ENCODE results near the gene UBQLN3.

UBQLN3 gene

DNA sequence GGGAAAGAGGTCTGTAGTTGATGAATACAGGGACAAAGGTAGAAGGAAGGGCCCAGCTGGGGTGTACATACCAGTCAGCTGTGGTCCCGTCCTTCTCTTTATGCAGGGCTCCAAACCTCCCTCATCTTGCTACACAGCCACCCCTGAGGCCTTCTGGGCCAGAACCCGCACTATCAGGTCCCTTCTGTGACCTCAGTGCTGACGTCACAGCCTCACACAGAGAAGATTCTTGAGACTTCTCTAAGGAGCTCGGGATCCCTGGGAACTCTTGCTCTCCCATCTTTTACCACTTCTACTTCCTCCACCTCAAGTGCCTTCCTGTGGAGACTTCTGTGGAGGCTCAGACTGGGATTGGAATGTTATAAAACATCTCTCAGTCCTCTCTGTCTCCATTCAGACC is at the start of gene UBQLN3:
Gene UBQLN3 (minus strand): TSS at position 155 of the 400 bp plus-strand sequence. CDS start 399 bp downstream, outside the sequence.
- DNase-seq, result no peak

DNA sequence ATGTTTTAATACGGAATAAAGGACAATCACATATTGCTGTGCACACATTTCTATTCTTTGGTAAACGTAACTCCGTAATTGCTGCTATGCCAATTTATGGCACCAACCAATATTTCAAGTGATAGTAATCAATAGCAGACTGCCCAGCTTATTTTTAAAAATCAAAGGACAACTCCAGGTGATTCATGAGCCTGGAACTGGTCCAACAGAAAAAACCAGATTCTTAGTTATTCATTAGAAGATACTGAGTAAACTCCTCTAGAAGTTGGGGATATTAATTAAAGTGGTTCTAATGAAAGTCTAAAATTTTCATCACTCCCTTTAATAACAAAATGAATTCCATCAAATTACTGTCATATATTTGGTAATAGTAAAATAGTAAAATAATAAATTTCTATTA is 48.0 kb upstream of the UBQLN3 start:
- DNase-seq, result no peak

DNA sequence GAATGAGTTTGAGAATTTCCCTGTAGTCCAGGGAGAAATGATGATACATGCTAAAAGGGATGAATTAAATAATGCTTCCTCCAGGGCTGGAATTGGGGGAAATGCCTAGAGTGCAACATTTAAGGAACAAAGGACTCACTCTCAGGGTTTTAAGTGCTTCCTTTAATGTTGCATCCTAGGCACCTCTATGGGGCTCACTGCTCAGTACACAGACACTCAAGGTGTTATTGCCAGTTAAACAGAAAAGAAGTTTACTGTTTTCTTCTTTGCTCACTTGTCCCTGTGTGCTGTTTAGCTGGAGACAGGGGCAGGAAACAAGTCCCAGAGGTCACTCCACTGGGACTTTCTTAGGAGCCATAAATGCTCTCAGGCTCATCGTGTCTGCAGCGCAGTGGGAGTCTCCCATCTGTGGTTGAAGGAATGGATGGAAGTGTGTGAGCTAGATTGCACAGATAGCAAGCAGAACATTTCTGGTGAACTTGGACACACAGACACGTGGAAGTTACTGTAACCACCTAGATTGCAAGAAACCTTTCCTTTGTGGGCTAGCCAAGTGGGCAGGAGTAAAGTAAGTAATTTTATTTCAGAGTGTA is 46.9 kb upstream of the UBQLN3 start:
- DNase-seq, result no peak

DNA sequence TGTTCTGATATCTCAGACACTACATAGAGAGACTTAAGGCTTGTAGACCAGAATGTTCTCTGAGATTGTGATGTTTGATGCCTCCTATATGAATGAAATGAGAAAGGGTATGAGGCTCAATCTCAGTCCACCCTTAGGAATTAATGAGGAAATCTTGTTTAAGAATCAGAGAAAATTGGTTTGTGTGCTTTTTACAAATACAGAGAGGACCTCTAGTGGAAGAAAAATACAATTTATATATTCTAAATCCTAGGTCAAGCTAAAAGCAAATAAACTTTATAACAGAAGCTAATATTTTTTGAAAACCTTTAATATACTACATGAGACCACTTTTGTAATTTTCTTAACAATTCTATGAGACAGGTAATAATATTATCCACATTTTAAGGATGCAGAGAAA is 43.6 kb upstream of the UBQLN3 start:
- DNase-seq, result no peak

DNA sequence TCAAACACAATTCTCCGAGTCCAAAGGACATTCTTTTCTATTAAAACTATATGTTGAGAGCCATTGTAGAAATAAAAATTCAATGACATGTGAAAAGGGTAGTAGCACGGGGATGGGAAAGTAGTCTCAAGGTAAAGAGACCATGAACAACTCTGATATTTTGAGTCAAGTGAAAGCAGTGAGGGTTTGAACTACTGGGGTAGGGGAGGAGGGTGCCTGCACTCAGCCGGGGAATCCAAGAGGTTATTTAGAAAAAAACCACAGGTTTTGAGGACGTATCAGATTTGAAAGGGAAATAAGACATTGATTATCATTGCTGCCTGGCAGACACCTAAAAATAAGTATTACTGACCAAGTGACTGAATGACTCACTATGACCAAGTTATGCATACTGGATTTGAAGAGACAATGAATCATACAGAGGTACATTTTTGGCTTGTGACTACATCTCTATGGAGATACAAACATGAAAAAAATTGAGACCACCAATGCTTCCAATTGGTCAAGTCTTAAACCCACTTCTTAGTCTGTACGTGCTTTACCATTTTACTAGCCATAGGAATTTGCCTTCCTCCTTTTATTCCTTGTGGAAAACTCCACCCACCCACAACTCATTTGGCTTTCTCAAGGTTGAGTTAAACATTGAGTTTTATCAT is 40.8 kb upstream of the UBQLN3 start:
- no peak for DNase-seq

DNA sequence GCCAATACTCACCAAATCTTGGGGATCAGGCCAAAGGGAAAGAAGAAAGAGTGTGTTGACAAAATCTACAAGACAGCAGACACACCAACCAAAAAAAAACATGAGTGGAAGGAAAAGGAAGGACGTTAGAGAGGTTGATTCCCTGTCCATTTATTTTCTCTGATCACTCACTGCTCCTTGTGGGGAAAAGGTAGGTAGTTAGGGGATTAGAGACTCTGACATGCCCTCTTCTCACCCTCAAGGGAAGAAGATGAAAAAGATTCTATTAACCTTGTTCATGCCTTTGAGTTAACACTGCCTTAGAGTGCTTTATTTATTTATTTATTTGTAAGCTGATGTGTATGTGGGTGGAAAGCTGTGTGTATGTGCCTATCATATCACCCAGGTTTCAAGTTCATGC is 38.7 kb upstream of the UBQLN3 start, which contains the start of gene OR52H1:
Gene OR52H1 (minus strand): TSS at position 101 of the 400 bp plus-strand sequence. CDS start 3,035 bp downstream, outside the sequence.
- DNase-seq, result no peak

DNA sequence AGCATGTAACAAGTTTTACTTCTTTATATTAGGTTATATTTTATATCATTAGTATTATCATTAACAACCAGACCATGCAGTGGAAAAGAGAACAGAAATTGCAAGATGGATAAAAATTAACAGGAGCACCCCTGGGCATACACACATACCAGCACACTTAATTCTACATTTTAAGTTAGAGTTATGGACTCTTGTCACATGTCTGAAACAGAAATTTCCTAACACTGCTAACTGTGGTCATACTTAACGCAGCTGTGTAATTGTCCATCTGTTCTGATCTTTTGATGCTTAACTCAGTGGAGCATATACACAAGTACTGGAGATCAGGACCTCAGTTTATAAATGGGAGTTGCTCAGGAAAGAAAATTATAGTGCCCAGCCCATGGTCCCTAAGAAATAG is 38.2 kb upstream of the UBQLN3 start:
- DNase-seq, result no peak

DNA sequence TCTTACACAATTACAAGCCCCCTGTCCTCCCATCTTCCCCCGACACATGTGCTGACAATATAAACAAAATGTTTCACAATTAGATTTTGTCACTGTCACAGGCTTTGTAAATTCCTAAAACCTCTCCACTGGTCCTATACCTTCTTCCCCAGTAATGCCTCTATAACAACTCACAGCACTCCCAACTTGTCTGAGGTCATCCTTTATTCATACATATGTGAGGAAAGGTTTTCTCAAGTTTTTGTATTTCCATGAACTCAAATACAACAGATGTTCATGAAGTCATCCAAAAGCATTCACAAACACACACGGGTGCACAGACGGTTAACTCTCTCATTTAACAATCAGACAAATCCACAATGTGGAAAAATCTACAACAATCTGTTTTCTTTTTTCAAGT is 36.7 kb upstream of the UBQLN3 start:
- DNase-seq, result no peak

DNA sequence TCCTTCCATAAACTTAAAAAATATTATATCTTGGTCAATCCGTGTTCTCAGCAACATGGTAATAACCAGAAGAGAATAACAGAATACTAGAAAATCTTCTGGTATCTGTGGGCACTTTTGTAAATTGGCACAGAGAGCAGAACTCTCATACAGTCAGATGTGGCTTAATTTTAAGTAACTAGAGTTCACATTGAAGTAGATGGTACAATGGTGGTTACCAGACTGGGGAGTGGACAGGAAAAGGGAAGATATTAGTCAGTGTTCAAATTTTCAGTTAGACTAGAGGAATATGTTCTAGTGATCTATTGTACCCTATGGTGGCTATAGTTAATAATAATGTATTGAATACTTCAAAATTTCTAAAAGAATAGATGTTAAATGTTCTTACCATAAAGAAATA is 31.7 kb upstream of the UBQLN3 start:
- no peak for DNase-seq

DNA sequence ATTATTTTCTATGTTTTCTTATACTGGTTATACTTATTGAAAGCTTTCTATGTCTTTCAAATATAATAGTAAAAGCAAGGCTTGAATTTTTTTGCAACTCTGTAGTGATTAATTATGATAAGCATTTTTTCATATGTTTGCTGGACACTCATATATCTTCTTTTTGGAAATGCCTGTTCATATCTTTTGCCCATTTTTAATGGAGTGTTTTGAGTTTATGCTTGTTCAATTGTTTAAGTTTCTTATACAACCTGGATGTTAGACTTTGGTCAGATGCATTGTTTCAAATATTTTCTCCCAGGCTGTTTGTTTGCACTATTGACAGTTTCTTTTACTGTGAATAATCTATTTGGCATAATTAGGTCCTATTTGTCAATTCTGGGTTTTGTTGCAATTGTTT is 26.7 kb upstream of the UBQLN3 start:
- no peak for DNase-seq

DNA sequence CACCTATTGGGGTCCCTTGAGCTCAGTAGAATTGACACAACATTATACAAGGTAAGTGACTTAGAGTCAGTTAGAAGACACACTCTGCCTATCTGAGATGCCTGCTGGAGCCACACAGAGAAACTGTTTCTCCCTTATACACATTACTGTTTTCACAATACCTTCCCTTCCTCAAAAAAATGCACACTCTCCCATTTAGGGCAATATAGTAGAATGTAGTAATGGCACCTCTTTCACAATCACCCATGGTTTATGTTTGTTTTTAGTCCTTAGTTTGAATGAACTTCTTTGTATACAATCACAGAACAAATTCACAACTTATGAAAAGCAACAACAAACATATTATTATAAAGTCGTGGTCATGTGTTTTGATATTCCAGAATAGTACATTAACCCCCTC is 24.3 kb upstream of the UBQLN3 start:
- no peak for DNase-seq

DNA sequence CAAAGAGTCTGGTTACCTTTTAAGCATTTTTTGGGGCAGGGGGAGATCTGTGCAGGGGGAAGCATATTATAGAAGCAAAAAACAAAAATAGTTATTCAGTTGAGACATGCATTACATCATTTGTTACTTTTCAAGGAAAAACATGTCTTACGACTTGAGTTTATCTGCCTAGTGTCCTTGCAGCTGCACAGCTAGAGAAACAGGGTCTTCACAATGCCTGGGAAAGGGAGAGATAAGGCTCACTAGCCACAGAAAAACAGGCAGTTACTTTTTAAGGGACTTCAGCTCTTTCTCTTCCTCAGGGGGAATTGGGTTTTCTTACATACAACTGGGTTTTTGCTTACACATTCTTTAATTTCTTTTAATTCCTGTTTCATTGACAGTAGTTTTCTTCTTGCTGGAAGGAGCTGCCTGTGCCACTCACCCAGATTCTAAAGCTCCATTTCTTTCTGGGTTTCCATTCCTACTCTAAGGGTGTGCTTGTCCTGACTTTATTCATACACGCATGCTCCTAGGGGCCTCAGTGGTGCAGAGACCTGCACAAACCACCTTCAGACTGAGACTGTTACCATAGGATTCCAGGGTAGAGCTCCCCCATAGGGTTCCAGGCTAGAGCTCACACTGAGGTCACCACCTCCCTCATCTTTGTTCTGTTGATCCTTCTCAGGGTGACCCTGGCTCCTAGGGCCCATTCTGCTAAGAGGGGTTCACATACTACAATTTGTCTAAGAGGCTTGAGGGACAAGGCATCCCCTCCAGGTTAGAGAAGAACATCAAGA is 21.5 kb upstream of the UBQLN3 start:
- DNase-seq, result no peak

DNA sequence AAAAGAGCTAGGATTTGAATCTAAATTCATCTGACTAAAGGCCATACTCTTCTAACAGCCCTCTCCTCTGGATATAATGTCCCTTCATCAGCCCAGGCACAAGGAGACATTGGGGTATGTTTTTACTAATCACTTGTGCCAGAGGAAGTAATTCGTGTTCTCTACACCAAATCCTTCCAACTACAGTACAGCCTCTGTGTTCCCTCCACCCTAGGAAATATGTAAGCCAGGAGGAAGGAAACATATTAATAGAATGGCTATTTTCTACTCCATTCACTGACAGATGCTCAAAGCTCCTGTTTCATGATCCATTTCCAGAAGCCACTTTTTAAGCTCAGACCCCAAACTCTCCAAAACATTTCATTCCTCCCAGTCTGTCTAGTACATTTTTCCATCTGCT is 18.7 kb upstream of the UBQLN3 start:
- DNase-seq, result no peak

DNA sequence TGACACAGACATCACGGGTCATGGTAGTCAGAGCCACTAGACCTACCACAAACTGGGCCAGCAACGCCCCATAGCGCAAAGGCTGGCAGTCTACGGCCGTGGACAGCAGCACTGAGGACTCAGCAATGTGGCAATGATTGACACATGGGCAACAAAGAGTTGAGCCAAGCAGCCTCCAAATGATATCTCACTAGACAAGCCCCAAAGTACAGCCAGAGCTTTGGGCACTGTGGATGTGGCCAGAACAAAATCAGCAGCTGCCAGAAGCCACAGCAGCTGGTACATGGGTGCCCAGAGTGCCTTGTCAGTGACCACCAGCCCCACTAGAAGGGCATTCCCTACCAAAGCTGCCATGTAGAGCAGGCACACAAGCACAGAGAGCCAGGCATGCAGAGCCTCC is 18.0 kb upstream of the UBQLN3 start:
- no peak for DNase-seq

DNA sequence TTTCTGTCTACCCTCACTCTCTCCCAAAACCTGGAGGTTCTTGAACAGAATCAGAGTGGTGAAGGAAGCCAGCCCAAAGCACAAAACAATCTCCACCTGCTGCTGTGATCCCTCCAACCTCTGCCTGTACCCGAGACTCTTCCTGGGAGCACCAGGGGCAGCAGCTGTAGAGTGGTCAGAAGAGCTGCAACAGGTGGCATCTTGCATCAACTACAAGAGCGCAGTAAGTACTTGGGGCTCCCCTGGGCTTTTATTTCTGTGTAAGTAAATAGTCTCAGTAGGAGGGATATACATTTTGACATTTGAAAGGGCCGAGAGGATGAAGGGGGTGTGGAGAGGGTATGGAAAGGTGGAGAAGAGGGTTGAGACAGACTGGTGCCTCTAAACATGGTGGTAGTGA is 15.0 kb upstream of the UBQLN3 start:
- DNase-seq, result peak in 2 of 3 experiments; percentile 27 to 53

DNA sequence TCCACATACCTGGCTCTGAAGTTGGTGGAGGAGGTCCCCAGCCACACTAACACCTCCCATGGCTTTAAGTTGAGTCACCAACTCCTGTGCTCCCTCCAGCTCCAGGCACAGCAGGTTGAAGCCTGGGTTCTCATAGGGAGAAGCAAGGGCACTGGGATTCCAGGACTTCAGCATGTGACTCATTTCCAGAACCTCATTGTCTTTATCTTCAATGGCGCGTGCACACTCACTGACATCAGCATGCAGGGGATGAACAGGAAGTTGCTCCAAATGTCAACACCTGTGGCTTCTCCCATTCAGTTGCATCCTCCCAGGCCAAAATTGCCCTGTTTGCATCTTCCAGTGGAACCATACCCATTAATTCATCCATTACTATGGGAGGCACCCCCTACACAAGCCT is 12.6 kb upstream of the UBQLN3 start:
- DNase-seq, result no peak

DNA sequence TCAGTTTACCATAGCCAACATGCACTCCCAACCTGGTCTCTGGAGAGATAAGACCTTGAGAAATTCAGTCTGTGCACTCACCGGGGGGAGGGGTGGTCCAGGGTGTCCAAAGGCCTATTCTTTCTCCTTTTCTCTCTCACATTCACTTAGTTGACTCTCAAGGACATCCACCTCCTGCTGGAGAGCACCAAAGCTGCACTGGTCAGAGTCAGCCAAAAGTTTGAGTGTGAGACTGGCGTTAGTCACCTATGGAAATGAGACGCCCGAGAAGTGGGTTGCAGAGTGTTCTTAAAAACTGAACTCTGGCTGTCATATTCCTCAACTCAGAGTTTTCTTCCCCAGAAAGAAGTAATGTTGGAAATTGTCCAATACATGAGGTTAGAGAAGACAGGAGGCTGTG is 11.8 kb upstream of the UBQLN3 start:
- DNase-seq, result no peak

DNA sequence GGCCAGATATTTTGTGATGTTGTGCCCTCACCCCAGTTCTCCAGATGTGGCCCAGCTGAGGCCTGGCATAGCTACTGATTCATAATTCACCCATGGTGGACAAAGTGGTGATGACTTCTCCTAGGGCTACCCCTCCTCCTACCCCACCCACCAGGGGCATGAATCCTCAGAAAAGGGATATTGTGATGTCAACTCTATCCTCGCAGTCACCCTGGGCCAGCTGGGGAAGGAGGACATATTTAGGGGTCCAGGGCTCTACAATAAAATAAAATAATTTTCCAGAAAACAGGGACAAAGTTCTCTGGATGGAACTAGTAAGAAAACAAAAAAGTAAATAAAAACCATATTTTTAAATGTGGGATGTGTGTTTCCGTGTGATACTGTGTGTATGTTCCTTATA is 6.8 kb upstream of the UBQLN3 start, which contains the start of gene UBQLNL:
Gene UBQLNL (minus strand): TSS at position 101 of the 400 bp plus-strand sequence. CDS start 258 bp downstream, outside the sequence.
- DNase-seq, result no peak

DNA sequence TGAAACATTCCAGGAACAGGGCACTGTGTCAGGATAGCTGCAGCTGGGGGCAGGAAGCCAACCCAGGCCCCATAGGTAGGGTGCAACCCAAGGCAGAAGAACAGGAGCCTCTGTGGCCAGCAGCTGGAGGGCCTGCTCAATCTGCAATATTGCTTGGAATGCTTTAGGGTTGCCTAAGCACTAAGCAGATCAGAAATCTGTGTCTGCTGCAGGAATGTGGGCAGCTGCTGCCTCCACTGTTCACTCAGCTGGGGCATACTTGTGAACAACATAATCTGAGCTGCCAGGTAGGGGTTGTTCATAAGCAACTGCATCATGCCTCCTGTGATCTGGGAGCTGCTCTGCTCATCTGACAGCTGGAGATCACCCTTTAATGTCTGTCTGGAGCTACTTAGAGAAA is 5.1 kb upstream of the UBQLN3 start:
- DNase-seq, result no peak

DNA sequence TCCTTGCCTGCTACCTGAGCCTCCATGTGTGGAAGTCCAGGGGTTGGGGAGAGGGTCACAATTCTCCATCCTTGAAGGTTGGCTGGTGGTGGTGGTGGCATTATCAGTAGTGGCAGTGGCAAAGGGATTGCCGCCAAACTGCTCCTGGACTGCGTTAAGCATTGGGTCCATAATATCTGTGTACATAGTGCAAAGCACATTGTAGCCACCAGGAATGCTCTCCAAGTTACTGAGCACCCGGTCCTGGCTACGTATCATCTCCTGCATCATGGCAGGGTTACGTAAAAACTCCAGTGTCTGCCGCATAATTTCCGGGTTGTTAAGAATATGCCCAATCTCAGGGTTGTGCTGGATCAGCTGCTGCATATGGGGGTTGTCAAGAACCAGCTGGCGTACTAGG is 1.2 kb downstream of the UBQLN3 start:
- DNase-seq, result no peak

DNA sequence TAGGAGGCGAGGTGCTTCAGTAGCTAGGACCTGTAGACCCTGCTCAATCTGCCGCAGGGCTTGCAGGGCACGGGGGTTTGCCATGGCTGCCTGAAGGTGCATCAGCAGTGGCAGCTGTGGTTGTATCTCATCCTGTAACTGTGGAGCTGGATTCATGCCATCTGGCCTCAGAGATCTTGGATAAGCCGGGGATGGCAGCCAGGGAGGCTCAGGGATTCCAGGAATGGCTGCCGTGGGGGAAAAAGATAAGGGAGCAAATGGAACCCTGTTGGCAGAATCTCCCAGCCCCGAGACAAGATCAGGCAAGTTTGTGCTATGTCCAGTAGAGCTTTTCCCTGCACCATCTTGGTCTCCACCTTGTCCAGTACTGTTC is 1.8 kb downstream of the UBQLN3 start:
- no peak for DNase-seq

DNA sequence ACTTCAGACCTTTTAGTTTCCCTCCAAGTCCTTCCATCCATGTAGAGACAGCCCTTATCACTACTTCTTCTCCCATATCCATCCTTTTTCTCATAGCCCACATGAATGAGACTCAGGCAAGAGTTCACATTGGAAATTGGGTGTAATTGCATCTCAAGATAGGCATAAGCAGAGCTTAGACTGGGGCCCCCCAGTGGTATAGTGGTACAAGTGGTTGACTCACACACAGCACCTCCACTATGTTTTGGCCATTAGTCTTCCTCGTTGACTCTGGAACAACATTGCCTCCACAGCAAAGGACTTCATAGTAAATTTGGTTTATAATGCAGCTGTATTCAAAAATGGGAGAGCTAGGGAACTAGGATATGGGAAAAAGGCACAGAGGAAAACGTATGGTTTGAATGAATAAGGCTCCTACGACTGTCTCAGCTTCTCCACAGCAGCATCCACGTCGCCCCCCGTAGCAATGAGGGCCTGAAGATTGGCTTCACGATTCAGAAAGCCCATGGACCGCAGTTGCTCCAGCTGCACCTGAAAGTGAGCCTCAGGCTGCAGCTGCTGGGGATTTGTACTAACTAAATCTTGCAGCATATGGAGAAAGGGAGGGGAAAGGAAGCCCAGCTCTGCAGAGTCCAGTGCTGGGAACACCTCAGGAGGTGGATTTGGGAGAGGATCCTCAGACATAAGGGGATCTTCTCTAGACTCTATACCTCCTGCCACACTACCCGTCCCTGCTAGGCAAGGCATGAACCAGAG is 2.4 kb downstream of the UBQLN3 start:
- no peak for DNase-seq

DNA sequence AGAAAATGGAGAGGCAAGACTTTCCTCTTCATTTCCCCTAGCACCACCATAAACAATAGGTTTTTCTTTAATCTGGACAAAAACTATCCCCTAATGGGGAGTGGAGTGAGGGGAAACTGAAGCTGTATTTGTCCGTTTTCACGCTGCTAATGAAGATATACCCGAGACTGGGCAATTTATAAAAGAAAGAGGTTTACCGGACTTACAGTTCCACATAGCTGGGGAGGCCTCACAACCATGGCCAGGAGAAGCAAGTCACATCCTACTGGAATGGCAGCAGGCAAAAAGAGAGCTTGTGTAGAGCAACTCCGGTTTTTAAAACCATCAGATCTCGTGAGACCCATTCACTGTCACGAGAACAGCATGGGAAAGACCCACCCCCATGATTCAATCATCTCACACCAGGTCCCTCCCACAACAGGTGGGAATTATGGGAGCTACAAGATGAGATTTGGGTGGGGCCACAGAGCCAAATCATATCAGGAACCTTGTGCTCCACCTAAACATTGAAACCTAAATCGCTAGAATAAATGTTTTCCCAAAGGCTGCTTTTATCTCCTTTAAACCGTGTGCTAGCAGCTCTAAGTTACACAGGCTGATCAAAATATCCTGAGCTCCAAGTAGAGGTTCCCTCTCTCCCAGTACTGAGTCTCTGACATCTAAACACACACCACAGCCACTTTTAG is 4.3 kb downstream of the UBQLN3 start:
- no peak for DNase-seq
